SIG-M5 treated with dmso at 0.1 percent for 504 hours (cell line): ENCODE data around the gene HOXB2.

ENCODE experiments used
- DNase-seq: peaks from one replicate; lab custom pipeline; 2025; ENCODE audit not compliant: unreplicated experiment; lab: John Stamatoyannopoulos, UW

Gene HOXB2

DNA sequence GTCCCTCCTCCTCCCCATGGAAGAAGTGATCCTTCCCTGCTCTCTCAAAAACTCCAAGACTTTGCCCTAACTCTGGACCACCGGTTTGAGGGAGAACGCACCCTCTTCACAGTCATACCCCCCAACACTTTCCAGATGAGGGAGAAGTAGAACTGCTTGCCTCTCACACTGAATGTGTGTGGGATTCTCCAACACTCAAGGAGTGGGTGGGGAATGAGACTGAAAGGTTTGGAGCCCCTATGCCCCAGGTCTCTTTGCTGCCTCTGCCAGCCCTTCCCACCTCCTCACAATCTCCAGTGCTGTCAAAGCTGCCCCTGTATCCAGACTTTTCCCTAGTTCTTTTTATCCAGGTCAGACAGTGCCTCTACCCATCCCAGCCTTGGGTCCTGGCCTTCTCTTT, 21.8 kb upstream of the HOXB2 start:
- DNase-seq: no peak

DNA sequence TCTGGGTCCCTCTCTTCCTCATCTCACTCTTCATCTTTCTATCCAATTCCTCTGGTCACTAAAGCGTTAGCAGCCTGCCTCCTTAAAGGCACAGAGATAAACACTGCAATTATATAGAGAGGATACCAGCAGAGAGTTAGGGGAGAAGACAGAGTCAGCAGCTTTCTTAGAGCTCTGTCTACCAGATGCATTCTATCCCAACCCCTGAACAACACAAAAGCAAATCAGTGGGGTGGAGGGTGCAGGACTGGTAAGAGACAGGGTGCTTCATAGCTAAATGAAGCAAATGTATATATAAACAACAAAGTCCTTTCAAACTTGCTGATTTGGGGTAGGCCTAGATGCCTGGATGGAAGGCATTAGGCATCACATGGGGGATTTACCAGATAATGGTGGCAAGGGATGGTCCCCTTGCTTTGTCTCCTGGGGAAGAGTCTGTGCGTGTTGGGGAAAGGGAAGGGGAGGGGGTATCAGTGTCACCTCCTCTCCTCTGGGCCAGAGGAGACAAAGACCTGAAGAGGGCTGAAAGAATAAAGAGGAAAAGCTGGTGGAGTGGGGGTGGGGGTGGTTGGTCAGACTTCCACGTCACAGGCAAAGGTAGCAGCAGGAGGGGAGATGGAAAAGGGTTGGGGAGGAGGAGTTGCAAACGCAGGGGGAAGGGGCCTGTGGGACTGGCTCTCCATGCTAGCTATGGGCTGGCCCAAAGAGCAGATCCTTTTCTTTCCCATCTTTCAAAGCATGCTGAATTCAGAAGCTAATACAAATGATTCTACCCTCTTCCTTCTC, 21.2 kb upstream of the HOXB2 start:
- DNase-seq: no peak

DNA sequence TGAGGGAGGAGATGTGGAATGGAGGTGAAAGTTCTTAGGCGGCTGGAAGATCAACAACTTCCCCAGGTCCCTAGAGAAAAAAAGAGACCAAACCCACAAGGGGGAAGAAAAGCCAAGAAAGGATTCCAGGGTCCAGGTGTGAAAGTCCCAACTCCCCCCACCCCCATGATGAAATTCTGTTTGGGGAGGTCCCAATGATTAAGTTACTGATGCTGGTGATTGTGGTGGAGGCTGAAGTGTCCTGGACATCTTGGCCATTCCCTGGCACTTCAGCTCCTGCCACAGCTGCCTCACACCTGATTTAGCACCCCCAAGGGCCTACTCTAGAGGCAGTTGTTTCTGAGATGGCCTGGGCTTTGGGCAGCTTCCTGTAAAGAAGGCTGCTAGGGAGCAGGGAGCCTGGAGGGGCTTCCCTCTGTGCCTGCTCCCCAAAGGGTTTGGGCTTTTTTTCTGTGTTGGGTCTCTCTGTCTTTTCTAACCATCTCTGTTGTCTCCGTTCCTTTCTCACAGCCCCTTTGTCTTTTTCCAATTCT, 20.2 kb upstream of the HOXB2 start:
- no peak for DNase-seq

DNA sequence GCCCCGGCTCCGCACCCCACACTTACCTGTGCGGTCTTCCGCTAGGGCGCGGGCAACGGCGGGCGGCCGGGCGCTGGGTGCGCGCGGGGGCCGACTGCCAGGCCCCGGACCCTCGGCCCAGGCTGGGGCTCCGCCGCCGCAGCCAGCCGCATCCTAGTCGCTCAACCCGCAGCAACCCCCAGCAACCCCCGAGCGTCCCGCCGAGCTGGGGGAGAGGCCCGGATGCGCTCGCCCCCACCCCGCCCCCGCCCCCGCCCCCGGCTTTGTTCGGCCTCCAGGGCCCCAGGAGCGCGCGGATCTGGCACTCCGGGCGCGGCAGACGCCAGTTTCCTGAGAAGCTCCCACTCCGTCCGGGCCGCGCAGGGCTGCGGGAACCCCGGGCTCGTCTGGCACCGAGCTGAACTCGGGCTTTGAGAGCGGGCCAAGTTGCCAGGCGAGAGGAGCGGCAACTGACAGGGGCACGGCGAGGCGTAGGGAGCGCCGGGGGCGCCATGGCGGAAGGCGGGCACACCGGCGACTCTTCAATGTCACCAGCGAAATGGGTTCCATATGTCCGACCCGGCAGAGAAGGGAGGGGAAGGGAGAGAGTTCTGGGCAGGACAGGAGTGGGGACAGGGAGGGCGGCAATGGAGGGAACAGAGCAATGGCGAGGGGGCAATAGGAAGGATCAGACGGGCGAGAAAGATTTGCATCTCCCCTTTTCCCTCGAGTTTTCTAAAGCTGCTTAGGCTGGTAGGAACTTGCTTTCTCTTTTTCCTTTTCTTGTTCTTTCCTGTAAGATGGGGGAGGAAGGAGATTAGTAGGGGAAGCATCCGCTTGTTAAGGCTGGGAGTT, 19.5 kb upstream of the HOXB2 start:
- no peak for DNase-seq

DNA sequence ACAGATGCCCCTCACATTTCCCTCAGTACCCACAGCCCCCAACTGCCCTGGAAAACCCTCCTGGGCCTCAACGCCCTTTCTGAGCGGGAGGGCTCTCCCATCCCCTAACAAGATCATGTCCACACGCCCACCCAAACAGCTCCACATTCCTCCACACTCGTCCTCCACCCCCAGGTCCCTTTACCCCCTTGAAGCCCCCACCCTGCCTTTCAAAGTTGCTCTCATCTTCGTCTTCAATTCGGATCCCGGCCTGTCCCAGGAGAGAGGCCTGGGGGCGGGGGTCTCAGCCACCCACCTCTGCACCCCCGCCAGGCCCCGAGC, 18.9 kb upstream of the HOXB2 start:
- DNase-seq: no peak

DNA sequence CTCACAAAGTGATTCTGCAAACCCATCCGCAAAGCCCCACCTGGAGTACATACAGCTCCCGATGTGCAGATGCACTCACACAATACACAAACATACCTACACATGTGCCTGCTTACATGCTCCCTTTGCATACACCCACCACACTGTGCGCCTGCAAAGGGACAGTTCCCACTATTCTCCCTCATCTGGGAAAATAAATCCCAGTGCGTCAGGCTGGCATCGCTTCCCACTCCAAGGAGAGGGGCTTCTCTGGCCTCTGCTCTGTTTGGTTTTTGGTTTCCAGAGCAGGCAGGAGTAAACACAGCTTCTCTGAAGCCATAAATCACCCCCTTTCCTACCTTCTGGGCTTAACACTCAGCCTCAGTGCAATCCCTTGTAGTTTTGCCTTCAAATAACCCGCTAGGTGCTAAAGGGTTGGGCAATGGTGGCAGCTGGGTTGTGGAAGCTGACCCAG, 18.5 kb upstream of the HOXB2 start:
- DNase-seq: no peak

DNA sequence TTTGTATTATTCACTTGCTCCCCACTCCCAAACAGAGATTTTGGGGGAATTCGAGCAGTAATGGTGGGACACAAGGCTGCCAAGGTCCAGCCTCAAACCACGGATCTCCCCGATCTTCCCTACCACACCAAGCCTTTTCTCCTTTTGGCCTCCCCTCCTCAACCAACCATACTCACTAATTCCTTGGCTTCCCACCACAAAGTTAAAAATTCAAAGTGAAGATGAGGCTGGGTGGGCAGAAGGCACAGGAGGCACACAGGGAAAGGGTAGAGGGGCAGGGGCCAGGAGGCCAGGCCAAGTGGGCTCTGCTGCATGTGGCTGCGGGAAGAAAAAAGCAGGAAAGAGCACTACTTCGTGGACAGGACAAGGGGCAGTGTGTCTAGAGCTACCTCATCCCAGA, 18.0 kb upstream of the HOXB2 start:
- DNase-seq: no peak

DNA sequence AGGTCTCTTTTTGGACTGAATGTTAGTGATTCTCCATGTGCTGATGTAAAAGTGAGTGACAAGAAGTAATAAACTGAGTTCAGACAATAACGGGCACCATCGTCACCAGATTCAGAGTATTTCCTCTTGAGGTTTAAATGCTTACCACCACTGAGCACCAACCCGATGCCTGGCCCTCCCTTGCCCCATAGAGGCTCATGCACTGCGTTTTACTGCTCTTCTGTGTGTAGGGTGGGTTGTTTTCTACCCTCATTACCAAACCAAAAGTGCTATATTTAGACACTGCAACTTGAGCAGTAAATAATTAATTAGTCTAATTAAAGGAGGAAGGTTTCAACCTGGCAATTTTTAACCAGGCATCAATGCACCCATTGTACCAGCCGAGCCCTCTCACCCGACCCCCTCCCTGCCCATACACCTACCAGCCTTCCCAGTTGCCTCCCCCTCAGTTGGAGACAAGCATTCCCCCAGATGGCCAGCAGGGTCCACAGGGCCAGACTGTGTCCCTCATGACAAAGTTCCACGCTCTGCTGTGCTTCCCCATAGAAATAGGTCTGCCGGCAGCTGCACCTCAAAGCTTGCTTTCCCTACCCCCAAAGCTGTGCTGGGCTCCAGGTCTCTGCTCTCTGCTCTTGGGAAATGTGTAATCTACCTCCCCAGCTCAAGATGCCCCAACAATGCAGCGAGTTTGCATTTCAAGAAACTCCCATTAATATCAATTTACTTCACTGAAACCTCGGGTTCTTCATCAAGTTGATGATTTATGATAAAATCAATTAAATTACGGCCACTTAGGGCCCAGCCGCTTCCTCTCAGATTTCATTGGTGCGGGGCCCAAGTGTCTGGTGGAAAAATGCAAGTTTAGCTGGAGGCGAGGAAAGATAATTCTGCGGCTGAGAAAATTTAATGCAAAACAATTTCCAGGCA, 17.2 kb upstream of the HOXB2 start:
- DNase-seq: no peak

DNA sequence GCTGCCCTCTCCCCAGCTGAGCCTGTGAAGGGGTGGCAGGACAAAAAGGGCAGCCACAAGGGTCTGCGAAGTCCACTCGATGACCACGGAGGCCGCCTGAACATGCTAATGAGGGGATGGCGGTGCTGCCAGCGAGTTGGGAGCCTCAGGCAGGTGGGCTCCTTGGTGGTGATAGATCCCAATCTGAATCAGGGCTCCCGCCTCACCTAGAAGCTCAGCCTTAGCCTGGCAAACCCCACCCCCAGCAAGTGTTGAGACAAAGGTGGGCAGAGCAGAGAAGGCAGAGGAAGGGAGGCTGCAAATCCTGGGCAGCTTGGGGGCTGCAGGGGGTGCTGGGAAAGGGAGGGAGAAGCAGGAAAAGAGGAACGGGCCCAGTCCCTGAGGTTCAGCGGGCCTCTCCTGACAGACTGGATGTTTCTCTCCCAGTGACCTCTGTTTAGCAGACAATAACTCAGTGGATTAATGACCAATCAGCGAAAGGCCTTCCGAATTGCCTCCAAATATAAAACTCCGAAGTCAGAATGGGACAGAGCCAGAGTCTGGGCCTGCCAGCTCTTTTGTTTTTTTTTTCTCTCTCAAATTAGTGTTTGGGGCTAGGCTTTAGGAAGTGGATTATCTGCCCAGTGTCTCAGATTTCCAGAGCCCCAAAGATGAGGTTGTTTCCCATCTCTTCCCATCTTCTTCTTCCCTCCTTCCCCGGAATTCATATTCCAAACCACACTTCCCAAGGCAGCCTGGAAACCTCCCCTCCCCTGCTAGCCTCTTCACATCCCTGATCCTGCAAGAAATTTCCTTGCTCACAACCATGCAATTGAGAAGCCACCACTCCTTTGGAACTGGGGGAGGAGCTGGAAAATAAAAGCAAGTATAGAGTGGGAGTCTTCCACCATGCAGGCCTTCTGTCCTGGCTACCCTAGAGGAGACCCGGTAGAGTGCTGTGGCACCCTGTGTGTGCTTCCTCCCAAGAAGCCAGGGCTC, 15.2 kb upstream of the HOXB2 start:
- DNase-seq: no peak

DNA sequence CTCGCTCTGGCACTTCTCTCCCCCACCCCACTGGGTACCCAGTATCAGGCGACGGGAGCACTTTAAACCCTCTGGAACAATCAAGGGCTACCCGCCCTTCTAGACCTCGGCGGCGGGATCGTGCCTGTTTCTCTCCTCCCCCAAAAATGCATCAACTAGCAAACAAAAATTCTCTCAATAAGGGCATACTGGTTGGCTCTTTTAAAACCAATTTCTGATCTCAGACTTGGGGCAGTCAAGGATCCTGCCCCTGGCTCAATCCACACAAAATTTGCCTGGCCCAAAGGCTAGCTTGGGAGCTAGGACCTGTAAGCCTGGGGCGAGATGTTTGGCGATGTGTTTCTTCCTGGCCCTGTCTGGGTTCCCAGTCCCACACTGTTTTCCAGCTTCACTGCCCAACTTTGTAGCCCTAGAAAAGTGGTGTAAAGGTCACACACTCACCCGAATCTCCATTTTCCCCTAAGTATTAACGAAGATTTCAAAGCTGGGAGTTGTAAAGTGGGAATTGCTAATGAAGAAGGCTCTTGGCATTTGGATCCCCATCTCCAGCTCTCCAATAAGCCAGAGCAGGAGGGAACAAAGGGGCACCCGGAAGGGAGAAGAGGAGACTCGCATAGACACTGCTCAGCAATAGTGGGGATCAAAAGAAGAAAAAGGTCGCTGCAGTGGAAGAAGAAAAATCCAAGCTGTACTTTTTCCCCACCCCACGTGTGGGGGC, 14.4 kb upstream of the HOXB2 start:
- DNase-seq: no peak

DNA sequence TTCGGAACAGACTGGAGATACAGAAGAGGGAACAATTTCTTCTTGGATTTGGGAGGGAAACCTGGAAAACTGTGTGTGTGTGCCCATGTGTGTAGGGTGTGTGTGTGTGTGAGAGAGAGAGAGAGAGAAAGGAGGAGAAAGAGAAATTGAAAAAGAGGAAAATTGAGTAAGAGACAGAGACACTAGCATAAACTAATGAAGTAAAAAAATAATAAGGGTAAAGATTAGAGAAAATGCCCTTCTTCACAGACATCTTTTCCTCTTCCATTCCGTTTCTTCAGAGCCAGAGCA, 13.9 kb upstream of the HOXB2 start:
- DNase-seq: no peak

DNA sequence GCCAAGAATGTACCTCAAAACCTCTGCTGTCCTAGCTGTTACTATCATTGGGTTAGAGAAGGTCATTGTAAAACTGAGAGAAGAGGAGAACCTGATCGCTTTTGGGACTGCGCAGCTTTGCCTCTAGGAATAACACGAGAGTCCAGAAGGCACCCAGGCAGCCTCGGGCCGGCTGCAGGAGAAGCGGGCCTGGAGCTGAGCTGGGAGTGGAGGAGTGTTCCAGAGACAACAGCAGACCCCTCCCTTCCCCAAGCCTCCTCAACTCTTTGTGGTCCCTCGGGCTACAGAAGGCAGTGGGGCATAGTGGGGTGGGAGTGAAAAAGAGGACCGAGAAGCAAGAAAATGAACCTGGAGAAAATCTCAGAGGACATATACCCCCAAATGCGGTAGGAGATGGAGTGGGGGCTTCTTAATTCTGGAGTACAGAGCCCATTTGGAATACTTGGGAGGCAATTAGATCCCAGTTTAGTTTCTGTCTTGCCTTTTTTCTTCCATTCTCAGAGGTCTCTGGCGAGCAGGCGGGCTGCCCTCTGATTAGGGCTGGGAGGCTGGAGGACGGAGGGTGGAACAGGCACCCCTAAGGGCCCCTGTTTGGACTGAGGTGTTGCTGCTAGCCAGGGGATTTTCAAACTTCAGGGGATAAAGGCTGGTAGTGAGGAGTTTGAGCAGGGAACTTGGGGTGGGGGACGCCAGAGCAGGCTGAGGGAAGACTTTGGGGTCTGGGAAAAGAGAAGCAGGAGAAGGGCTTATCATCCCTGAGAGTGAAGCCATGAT, 13.3 kb upstream of the HOXB2 start:
- DNase-seq: no peak

DNA sequence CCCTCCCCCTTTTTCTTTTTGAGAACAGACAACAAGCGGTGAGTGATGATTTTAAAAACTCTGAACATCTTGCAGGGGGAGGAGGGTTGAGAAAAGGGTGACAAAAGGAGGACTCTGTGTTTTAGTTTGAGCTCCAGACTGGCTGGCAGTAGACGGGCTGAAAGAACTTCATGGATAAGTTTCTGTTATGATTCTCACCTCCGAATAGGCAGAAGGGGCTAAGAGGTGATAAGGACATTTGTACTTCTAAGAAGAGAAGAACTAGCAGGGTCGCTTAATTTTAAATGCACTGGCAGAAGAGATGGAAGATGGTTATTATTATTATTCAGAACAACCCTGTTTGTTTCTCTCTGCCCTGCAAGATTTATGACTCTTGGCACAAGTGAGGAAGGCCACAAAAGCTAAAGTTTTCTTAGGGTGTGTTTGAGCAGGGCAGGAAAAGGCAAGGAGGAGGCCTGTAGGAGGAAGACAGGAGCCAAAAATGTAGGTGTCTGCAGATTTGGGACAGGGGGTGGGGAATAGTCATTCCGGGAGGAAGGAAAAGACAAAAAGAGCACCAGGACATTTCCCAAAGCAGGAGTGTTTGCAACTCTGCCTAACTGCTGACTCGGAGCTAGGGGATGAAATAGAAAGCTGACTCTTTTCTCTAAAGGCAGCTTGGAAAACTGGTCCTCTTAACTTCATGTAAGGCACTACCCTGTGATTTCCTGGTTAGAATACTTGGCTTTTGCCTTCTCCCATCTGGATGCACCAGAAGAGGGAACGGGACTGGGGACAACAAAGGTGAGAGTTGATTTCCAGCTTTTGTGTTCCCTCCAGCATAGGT, 11.9 kb upstream of the HOXB2 start:
- DNase-seq: no peak

DNA sequence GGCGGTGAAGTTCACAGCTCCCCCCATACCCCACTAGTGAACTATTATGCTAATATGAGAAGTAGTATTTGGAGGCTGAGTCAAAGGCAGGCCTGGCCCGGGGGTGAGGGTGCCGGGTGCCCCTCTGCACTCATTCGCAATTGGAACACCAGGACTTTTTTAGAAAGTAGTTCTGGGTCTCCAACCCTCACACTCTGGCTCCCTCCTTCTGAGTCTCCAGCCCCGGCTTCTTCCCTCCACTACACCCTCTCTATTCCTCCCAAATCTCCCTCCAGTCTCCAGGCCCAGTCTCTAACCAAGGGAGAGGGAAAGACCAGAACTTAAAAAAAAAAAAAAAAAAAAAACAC, 11.3 kb upstream of the HOXB2 start:
- DNase-seq: no peak

DNA sequence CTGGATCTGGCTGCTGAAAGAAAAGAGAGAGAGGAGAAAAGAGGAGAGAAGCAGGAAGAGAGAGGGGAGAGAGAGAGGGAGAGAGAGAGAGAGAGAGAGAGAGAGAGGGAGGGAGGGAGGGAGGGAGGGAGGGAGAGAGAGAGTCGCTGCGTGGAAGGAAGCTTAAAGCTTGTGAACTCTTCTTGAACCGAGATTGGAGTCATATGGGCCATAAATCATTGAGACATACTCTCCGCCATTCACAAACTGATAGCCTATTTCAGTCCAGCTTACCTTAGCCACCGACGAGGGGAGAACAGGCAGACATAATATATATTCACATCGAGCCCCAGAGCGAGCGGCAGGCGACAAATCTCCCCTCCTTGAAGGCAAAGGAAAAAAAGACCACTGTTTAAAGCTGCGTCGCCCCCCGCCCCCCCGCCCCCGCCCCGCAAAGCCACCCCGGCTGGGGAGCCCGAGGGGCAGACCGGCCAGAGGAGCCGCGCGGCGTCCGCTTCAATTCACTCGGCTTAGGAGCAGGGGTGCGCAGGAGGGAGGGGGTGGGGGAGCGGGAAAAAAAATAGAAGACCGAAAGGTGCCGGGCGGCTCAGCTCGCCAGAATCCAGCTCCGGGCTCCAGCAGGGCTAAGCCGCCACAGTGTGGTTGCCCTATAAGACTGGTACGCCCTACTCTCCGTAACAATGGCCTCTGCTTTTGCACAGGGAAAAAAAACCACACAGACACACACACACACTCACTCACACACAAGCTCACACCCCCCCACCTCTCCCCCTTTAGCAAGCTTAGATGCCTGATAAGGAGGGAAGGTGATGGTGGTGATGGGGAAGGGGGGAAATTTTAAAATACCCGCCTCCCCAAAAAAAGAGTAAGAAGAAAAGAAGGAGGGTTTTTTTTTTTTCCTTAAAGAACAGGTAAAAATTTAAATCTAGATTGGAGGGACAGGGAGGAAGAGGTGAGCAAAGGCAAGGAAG, 10.6 kb upstream of the HOXB2 start:
- no peak for DNase-seq

DNA sequence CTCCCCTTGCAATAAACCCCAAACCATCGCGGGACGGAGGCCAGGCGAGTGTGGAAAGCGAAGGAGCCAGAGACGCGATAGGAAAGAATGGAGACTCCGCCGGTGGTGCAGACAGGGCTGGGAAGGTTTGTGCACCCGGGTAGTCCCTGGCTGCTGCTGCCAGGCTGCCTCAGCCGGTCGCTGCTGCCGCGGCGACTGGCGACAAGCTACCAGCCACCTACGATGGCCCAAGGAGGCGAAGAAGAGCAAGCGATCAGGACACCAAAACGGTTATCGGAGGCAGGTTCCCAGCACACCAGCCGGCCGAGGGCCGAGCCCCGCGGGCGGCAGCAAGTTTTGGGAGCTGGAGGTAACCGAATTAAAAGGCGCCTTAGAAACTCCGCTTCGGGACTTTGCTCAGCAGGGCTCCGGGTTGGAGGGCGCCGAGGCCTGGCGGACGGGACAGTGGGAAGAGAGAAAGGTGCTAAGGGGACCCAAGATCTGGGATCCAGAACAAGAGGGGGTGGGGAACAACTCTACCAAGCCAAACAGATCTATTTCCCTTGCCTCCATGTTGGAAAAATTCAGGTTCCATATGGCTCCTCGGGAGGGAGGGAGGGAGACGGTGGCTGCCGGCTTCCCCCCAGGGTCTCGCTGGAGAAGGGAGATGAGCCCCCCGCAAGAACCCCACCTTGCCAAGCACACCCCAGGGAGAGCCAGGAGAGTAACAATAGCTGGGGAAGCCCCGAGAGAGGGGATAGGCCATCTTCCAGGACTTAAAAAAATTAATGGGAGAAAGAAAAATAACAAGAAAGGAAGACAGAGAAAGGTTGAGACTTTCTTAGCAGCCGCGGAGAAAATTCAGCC, 9.7 kb upstream of the HOXB2 start:
- no peak for DNase-seq
